ENCODE results near the gene BORCS6. TPM values are rescaled to one million over a fixed set of nuclear protein-coding genes. Genes with fewer than 3 reads are reported as not detected.

Gene BORCS6
- total RNA-seq, 2 experiments from 2014 or later = 6.1 to 6.4 TPM

DNA sequence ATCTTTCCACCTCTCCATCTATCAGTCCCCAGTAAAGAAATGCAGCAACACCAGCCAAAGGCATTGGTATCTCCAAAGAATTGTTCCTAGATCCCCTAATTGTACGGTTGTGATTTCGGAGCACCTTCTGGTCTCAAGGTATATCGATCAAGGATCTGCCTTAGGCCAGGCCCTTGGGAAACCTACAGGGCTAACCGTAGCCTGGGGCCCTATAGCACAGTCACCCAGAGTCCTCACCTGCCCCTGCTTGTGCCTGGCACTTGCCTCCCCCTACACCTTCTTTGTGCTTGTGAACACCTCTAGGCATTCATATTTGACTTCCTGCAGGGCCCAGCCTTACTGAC, 37.2 kb upstream of the BORCS6 start:
- CTCF ChIA-PET = no interaction called here
- H3K27me3 Mint-ChIP-seq = peaks cover 22% of the 10 kb centered on the region
- H3K36me3 Mint-ChIP-seq (ENCODE audit: low read depth) = peaks cover 80% of the 10 kb centered on the region
- Histone ChIP-seq H3K4me1 (ENCODE audit: insufficient read depth, low read length) (peaks cover 50% of the 10 kb centered on the region), H3K4me3 (ENCODE audit: low read length) (no peak overlapping the region), H3K36me3 (ENCODE audit: insufficient read depth, low read length) (peaks cover 60% of the 10 kb centered on the region), H3K27me3 (ENCODE audit: control insufficient read depth in 1 of 2, insufficient read depth in 2 of 2, low read length in 2 of 2) (no peaks in the 10 kb centered on the region), H3K27ac (ENCODE audit: low read depth in 1 of 2, low read length in 2 of 2) (no peak overlapping the region), H3K9me3 (ENCODE audit: control insufficient read depth in 1 of 2, insufficient read depth in 1 of 2, low read length in 2 of 2) (no peaks in the 10 kb centered on the region)
- H3K4me1 Mint-ChIP-seq (ENCODE audit: low read depth) = peaks cover 62% of the 10 kb centered on the region
- H3K4me3 Mint-ChIP-seq = peak overlapping the region; percentile 63
- TF ChIP-seq, protein P1, sequence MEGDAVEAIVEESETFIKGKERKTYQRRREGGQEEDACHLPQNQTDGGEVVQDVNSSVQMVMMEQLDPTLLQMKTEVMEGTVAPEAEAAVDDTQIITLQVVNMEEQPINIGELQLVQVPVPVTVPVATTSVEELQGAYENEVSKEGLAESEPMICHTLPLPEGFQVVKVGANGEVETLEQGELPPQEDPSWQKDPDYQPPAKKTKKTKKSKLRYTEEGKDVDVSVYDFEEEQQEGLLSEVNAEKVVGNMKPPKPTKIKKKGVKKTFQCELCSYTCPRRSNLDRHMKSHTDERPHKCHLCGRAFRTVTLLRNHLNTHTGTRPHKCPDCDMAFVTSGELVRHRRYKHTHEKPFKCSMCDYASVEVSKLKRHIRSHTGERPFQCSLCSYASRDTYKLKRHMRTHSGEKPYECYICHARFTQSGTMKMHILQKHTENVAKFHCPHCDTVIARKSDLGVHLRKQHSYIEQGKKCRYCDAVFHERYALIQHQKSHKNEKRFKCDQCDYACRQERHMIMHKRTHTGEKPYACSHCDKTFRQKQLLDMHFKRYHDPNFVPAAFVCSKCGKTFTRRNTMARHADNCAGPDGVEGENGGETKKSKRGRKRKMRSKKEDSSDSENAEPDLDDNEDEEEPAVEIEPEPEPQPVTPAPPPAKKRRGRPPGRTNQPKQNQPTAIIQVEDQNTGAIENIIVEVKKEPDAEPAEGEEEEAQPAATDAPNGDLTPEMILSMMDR (IDR thresholded peaks at IDR 0.05) = no peak
- H3K9me3 Mint-ChIP-seq = no peaks in the 10 kb centered on the region
- no peak for ATAC-seq (ENCODE audit: poor library complexity)
- intact Hi-C loops (cut with DNase I, micrococcal nuclease) = no loop called here
- peak overlapping the region; percentile 99 for H3K27ac Mint-ChIP-seq
- DNase-seq = no peak
- POLR2A ChIA-PET = interaction anchor here (1.5 to 19.8 kb wide), 7 partner anchors 16 to 117 kb away, joined by 3 to 630 read pairs (median 15); partner anchors contain the start of genes ALOXE3, AURKB, BORCS6 and CTC1

DNA sequence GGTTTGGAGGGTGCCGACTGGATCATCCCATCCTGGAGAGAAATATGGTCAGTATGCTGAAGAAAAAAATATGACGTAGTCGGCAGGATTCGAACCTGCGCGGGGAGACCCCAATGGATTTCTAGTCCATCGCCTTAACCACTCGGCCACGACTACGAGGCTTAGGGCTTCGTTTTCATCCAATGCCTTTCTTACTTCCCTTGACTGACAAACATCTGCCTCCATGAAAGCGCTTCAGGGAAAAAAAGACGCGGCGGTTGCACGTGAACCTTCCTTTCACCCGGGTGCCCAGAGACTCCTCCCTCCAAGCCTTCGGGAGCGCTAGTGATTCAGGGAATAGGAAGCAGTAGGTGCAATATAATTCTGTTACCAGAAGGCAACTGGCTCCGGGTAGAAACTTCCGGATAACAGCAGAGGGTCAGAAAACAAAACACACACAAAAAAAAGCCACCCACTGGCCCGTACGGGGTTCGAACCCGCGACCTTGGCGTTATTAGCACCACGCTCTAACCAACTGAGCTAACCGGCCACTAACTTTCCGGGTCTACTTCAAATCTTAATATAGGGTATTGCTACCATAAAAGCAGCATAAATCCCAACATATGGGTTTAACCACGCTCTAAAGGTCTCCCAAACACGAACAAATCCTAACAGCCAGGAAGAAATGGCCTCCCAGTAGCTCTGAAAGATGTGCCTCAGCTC, 36.7 kb upstream of the BORCS6 start:
- Mint-ChIP-seq H3K27ac (peak overlapping the region; percentile 99), H3K4me1 (ENCODE audit: low read depth) (peaks cover 67% of the 10 kb centered on the region), H3K9me3 (no peaks in the 10 kb centered on the region), H3K4me3 (peak overlapping the region; percentile 63), H3K36me3 (ENCODE audit: low read depth) (peaks cover 80% of the 10 kb centered on the region), H3K27me3 (peaks cover 28% of the 10 kb centered on the region)
- TF ChIP-seq, protein P1 (IDR thresholded peaks at IDR 0.05) = no peak
- Histone ChIP-seq H3K4me3 (ENCODE audit: low read length) (no peak overlapping the region), H3K27me3 (ENCODE audit: control insufficient read depth in 1 of 2, insufficient read depth in 2 of 2, low read length in 2 of 2) (no peaks in the 10 kb centered on the region), H3K36me3 (ENCODE audit: insufficient read depth, low read length) (peaks cover 55% of the 10 kb centered on the region), H3K9me3 (ENCODE audit: control insufficient read depth in 1 of 2, insufficient read depth in 1 of 2, low read length in 2 of 2) (no peaks in the 10 kb centered on the region), H3K27ac (ENCODE audit: low read depth in 1 of 2, low read length in 2 of 2) (peak overlapping the region; percentile 49 to 55), H3K4me1 (ENCODE audit: insufficient read depth, low read length) (peaks cover 54% of the 10 kb centered on the region)
- ChIA-PET POLR2A (interaction anchor here (0.8 to 19.8 kb wide), 15 partner anchors 16 to 404 kb away, joined by 3 to 630 read pairs (median 10); partner anchors contain the start of genes ALOXE3, AURKB, BORCS6 and CTC1), CTCF (interaction anchor here (0.8 to 1.5 kb wide), 3 partner anchors 16 to 108 kb away, joined by 3 to 7 read pairs (median 6); partner anchors contain the start of gene ALOXE3)
- intact Hi-C loops (cut with DNase I, micrococcal nuclease) = loop anchor here in 1 of 2 experiments (1.0 kb wide), 1 partner anchor 21 kb away; no protein-coding TSS in a partner anchor
- DNase-seq = peak in 5 of 14 experiments; percentile 17 to 61 (median 30)
- no peak for ATAC-seq (ENCODE audit: poor library complexity)

DNA sequence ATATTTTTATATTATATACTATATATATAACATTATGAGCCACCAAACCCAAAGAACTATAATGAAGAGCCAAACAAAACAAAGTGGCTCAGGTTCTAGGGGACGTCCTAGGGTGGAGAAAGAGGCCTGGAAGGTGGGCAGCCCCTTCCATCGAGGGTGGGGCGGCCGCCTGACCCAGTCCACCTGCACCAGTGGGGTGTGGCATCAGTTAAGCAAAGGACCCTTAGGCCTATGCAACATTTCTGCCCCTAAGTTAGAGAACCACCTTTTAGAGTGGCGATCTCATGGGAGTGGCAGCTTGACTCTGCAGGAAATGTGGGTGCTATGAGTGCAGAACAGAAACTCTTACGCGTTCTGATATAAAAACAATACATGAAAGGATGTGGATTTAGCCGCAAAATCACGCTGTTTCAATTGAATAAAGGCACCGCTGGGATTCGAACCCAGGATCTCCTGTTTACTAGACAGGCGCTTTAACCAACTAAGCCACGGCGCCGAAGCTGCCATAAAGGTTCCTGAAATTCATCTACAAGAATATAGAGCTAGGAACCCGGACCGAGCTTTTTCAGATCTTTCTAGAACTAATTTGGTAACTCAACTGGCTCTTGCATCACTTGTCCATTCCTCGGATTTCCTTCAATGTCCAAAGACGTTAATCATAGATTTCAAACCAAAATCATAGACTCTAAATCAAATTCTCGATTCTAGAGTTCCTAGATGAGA, 36.0 kb upstream of the BORCS6 start:
- Mint-ChIP-seq H3K9me3 (peaks cover 2% of the 10 kb centered on the region), H3K27ac (peak overlapping the region; percentile 99), H3K36me3 (ENCODE audit: low read depth) (peaks cover 80% of the 10 kb centered on the region), H3K4me1 (ENCODE audit: low read depth) (peaks cover 71% of the 10 kb centered on the region), H3K4me3 (peak overlapping the region; percentile 63), H3K27me3 (peaks cover 33% of the 10 kb centered on the region)
- ATAC-seq (ENCODE audit: poor library complexity) (peak; percentile 11), DNase-seq (peak; percentile 52 to 88 (median 62))
- ChIA-PET CTCF (interaction anchor here (0.8 to 1.5 kb wide), 4 partner anchors 17 to 108 kb away, joined by 3 to 7 read pairs (median 4); partner anchors contain the start of genes ALOXE3 and CTC1), POLR2A (interaction anchor here (0.8 to 19.8 kb wide), 16 partner anchors 16 to 404 kb away, joined by 3 to 630 read pairs (median 10); partner anchors contain the start of genes ALOXE3, AURKB, BORCS6 and CTC1)
- H3K4me1 ChIP-seq (ENCODE audit: insufficient read depth, low read length) = peaks cover 59% of the 10 kb centered on the region
- no peaks in the 10 kb centered on the region for H3K9me3 ChIP-seq (ENCODE audit: control insufficient read depth in 1 of 2, insufficient read depth in 1 of 2, low read length in 2 of 2)
- no peak overlapping the region for H3K4me3 ChIP-seq (ENCODE audit: low read length)
- peak overlapping the region; percentile 49 to 55 for H3K27ac ChIP-seq (ENCODE audit: low read depth in 1 of 2, low read length in 2 of 2)
- intact Hi-C loops (cut with DNase I, micrococcal nuclease) = loop anchor here in 1 of 2 experiments (1.0 kb wide), 1 partner anchor 21 kb away; no protein-coding TSS in a partner anchor
- TF ChIP-seq, protein P1 (IDR thresholded peaks at IDR 0.05) = no peak
- H3K27me3 ChIP-seq (ENCODE audit: control insufficient read depth in 1 of 2, insufficient read depth in 2 of 2, low read length in 2 of 2) = no peaks in the 10 kb centered on the region
- H3K36me3 ChIP-seq (ENCODE audit: insufficient read depth, low read length) = peaks cover 48% of the 10 kb centered on the region

Data from CD4-positive, alpha-beta T cell (primary cell).